Immature natural killer cell (primary cell): ENCODE data around the gene OR2K2. TPM values are rescaled to one million over a fixed set of nuclear protein-coding genes. Genes with fewer than 3 reads are reported as not detected.
"Not testable (repeated sequence)": the region's sequence is repeated elsewhere in the genome, so short reads cannot be mapped to it uniquely, and the experiment has no call there.

ENCODE experiments used
- DNase-seq, 3 donors: peaks; one replicate each; pipeline ENCODE4 v3.0.0; 2022; ENCODE audit warnings: mixed read lengths in 1 of 3
- H3K27ac Mint-ChIP-seq, 6 donors: one replicate each; pipeline ENCODE4 v1.8.0; 2020; ENCODE audit warnings: mixed read lengths in 6 of 6, mild to moderate bottlenecking in 5 of 6, inconsistent platforms in 4 of 6, moderate library complexity in 3 of 6
- H3K27me3 Mint-ChIP-seq, 3 donors: one replicate each; pipeline ENCODE4 v1.8.0; 2020 to 2021; ENCODE audit warnings: low read depth in 3 of 3, mild to moderate bottlenecking in 3 of 3, mixed read lengths in 3 of 3, moderate library complexity in 3 of 3, inconsistent platforms in 1 of 3
- H3K36me3 Mint-ChIP-seq, 3 donors: one replicate each; pipeline ENCODE4 v1.8.0; 2020; ENCODE audit warnings: mixed read lengths in 3 of 3, inconsistent platforms in 2 of 3, mild to moderate bottlenecking in 2 of 3
- H3K4me1 Mint-ChIP-seq, 2 donors: one replicate each; pipeline ENCODE4 v1.8.0; 2020; ENCODE audit warnings: inconsistent platforms in 2 of 2, mild to moderate bottlenecking in 2 of 2, mixed read lengths in 2 of 2, moderate library complexity in 1 of 2
- H3K4me3 Mint-ChIP-seq, 5 donors: one replicate each; pipeline ENCODE4 v1.8.0; 2020; ENCODE audit warnings: mild to moderate bottlenecking in 5 of 5, mixed read lengths in 5 of 5, inconsistent platforms in 3 of 5, moderate library complexity in 3 of 5
- H3K9me3 Mint-ChIP-seq, 6 donors: one replicate each; pipeline ENCODE4 v1.8.0; 2020; ENCODE audit warnings: mild to moderate bottlenecking in 6 of 6, mixed read lengths in 6 of 6, inconsistent platforms in 4 of 6, moderate library complexity in 3 of 6
- polyA plus RNA-seq, 3 donors: library from polyadenylated mRNA; unstranded; fragments of 300-500 nt; fragmentation: Illumina TruSeq; gene quantifications; one replicate each; pipeline ENCODE4 v1.2.3, GENCODE V29; 2021

The OR2K2 gene
- polyA plus RNA-seq, 3 donors from 2014 or later, result not detected

GRCh38 chr9:111280795-111281194 is 49.2 kb downstream of the OR2K2 start:
- not testable (repeated sequence) for H3K4me3 Mint-ChIP-seq, H3K36me3 Mint-ChIP-seq, H3K27me3 Mint-ChIP-seq, H3K27ac Mint-ChIP-seq, DNase-seq, H3K9me3 Mint-ChIP-seq, H3K4me1 Mint-ChIP-seq

Other genes starting within 250 kb of the OR2K2 start
- gene ECPAS, start 154.2 kb upstream of the OR2K2 start, polyA plus RNA-seq, result 10 to 100 TPM in 2 of 3 donors, 1 to 10 TPM in 1; 7.0 to 12.6 (median 10.4) TPM
- 1 to 10 TPM; 1.2 to 2.7 (median 2.1) TPM for gene ZNF483, start 195.0 kb upstream of the OR2K2 start, polyA plus RNA-seq